GM19240 (cell line): ENCODE data around the gene FBXW9.
"Not testable (repeated sequence)": the region's sequence is repeated elsewhere in the genome, so short reads cannot be mapped to it uniquely, and the experiment has no call there.

Experiments used
- DNase-seq: peaks from one replicate; pipeline ENCODE4 v3.0.0; 2011; ENCODE audit warnings: low spot score; ENCODE audit not compliant: insufficient read length

The FBXW9 gene

GRCh38 chr19:12715929-12716328 is 19.5 kb upstream of the FBXW9 start:
- no peak for DNase-seq

GRCh38 chr19:12715102-12715501 is 18.7 kb upstream of the FBXW9 start:
- DNase-seq, result no peak

- DNase-seq, result not testable (repeated sequence)
Observed at GRCh38 chr19:12713304-12713703, 16.9 kb upstream of the FBXW9 start.

- not testable (repeated sequence) for DNase-seq
Observed at GRCh38 chr19:12712077-12712476, 15.6 kb upstream of the FBXW9 start.

- no peak for DNase-seq
Observed at GRCh38 chr19:12711187-12711586, 14.8 kb upstream of the FBXW9 start.

- no peak for DNase-seq
Observed at GRCh38 chr19:12708641-12709040, 12.2 kb upstream of the FBXW9 start.

- no peak for DNase-seq
Observed at GRCh38 chr19:12706332-12706718, 9.9 kb upstream of the FBXW9 start.

- no peak for DNase-seq
Observed at GRCh38 chr19:12705654-12706331, 9.4 kb upstream of the FBXW9 start.

GRCh38 chr19:12705169-12705568 is 8.7 kb upstream of the FBXW9 start:
- DNase-seq, result no peak

GRCh38 chr19:12703046-12703445 is 6.6 kb upstream of the FBXW9 start:
- DNase-seq, result no peak

GRCh38 chr19:12701596-12702282 is 5.3 kb upstream of the FBXW9 start:
- DNase-seq, result no peak

GRCh38 chr19:12698138-12698537 is 1.7 kb upstream of the FBXW9 start:
- DNase-seq, result no peak

GRCh38 chr19:12697425-12697824 is 994 bp upstream of the FBXW9 start:
- not testable (repeated sequence) for DNase-seq

- DNase-seq, result no peak
Observed at GRCh38 chr19:12695997-12696365, 450 bp downstream of the FBXW9 start.

- DNase-seq, result no peak
Observed at GRCh38 chr19:12695514-12695913, 917 bp downstream of the FBXW9 start.

GRCh38 chr19:12695096-12695495 is 1.3 kb downstream of the FBXW9 start:
- DNase-seq, result no peak

GRCh38 chr19:12694641-12695040 is 1.8 kb downstream of the FBXW9 start:
- DNase-seq, result no peak

GRCh38 chr19:12692960-12693359 is 3.5 kb downstream of the FBXW9 start:
- DNase-seq, result no peak

- DNase-seq, result no peak
Observed at GRCh38 chr19:12689581-12690216, 6.7 kb downstream of the FBXW9 start.

GRCh38 chr19:12689012-12689411 is 7.4 kb downstream of the FBXW9 start:
- DNase-seq, result no peak

GRCh38 chr19:12687496-12688196 is 8.8 kb downstream of the FBXW9 start, which contains the start of gene GNG14:
TSS of gene GNG14 (plus strand) at chr19:12687998. CDS start at chr19:12688049, 51 bp downstream.
- no peak for DNase-seq

- DNase-seq, result no peak
Observed at GRCh38 chr19:12685831-12686230, 10.6 kb downstream of the FBXW9 start.
